IMR-90 (cell line): ENCODE results near the gene COMMD1. TPM values are rescaled to one million over a fixed set of nuclear protein-coding genes. Genes with fewer than 3 reads are reported as not detected.

Source experiments
- ATAC-seq: fragments of 200-7000 bp; cut with Tn5 transposase; 2 replicates; pipeline ENCODE4 v1.9.1; 2020; ENCODE audit warnings: low read depth, mild to moderate bottlenecking, moderate library complexity
- BruUV-seq: library from RNA; stranded (reverse); fragments of 400-500 nt; replicated peaks from 2 replicates; lab custom pipeline; 2021; lab: Mats Ljungman, UMichigan
- CTCF ChIA-PET: fragments of 300-600 bp; formaldehyde crosslinking; extraction: SDS; loops from one replicate; lab custom pipeline; 2021; ENCODE audit warnings: antibody characterized with exemption; lab: Yijun Ruan, JAX
- POLR2A ChIA-PET: fragments of 300-600 bp; sonication (Branson Sonifier 250); formaldehyde crosslinking; loops from one replicate; lab custom pipeline; 2022; ENCODE audit warnings: antibody characterized with exemption; ENCODE audit not compliant: unreplicated experiment; lab: Charles Lee
- DNase-seq: peaks from one replicate; pipeline ENCODE4 v3.0.0; 2013
- H2AFZ ChIP-seq: replicated peaks from 2 replicates; pipeline ENCODE3; 2013; ENCODE audit warnings: low read length, mild to moderate bottlenecking; ENCODE audit not compliant: poor library complexity
- H2AK5ac ChIP-seq: 2 replicates; pipeline ENCODE4 v1.6.1; 2013; ENCODE audit warnings: low read depth, low read length, inconsistent platforms
- H2AK9ac ChIP-seq: replicated peaks from 2 replicates; pipeline ENCODE3; 2013; ENCODE audit warnings: mild to moderate bottlenecking, low read depth, low read length, moderate library complexity; ENCODE audit not compliant: poor library complexity
- H2BK120ac ChIP-seq: 2 replicates; pipeline ENCODE4 v1.6.1; 2013; ENCODE audit warnings: low read depth, low read length, inconsistent platforms
- H2BK15ac ChIP-seq: 3 replicates; pipeline ENCODE4 v1.6.1; 2013; ENCODE audit warnings: low read depth, low read length, inconsistent platforms
- H2BK20ac ChIP-seq: 2 replicates; pipeline ENCODE4 v1.6.1; 2013; ENCODE audit warnings: low read depth, mild to moderate bottlenecking, inconsistent platforms, low read length, moderate library complexity
- H2BK5ac ChIP-seq: 2 replicates; pipeline ENCODE4 v1.6.1; 2013; ENCODE audit warnings: mild to moderate bottlenecking, low read depth, low read length, inconsistent platforms; ENCODE audit not compliant: poor library complexity, severe bottlenecking
- H3K14ac ChIP-seq: replicated peaks from 2 replicates; pipeline ENCODE4 v1.6.1; 2013; ENCODE audit warnings: low read depth, low read length, inconsistent platforms
- H3K18ac ChIP-seq: 2 replicates; pipeline ENCODE4 v1.6.1; 2013; ENCODE audit warnings: low read depth, low read length, control low read depth
- H3K23ac ChIP-seq: 2 replicates; pipeline ENCODE4 v1.6.1; 2013; ENCODE audit warnings: low read depth, low read length, inconsistent platforms
- H3K27ac ChIP-seq: 2 replicates; pipeline ENCODE4 v1.5.1; 2013; ENCODE audit warnings: mild to moderate bottlenecking, control low read depth, low read length; ENCODE audit not compliant: insufficient read depth
- H3K27me3 ChIP-seq: 2 replicates; pipeline ENCODE4 v1.6.1; 2013; ENCODE audit warnings: low read length; ENCODE audit not compliant: control insufficient read depth, insufficient read depth
- H3K36me3 ChIP-seq: 2 replicates; pipeline ENCODE4 v1.6.1; 2013; ENCODE audit warnings: low read length, mixed read lengths; ENCODE audit not compliant: control insufficient read depth, insufficient read depth
- H3K4ac ChIP-seq: 2 replicates; pipeline ENCODE4 v1.6.1; 2013; ENCODE audit warnings: low read depth, low read length, inconsistent platforms
- H3K4me1 ChIP-seq: 2 replicates; pipeline ENCODE4 v1.6.1; 2013; ENCODE audit warnings: low read length, mixed read lengths; ENCODE audit not compliant: control insufficient read depth, insufficient read depth
- H3K4me2 ChIP-seq: 2 replicates; pipeline ENCODE4 v1.6.1; 2013; ENCODE audit warnings: low read depth, mild to moderate bottlenecking, control low read depth, low read length, moderate library complexity
- H3K4me3 ChIP-seq: 2 replicates; pipeline ENCODE4 v1.5.1; 2013; ENCODE audit warnings: low read depth, mild to moderate bottlenecking, control low read depth, low read length, moderate library complexity; ENCODE audit not compliant: insufficient read depth
- H3K56ac ChIP-seq: 2 replicates; pipeline ENCODE4 v1.6.1; 2013; ENCODE audit warnings: low read length, inconsistent platforms; ENCODE audit not compliant: insufficient read depth; ENCODE audit errors: extremely low read depth
- H3K79me1 ChIP-seq, 2 experiments: 2 replicates each; pipeline ENCODE4 v1.6.1; 2013; ENCODE audit warnings: low read length in 2 of 2, inconsistent platforms in 1 of 2, low read depth in 1 of 2
- H3K9ac ChIP-seq: 2 replicates; pipeline ENCODE4 v1.6.1; 2013; ENCODE audit warnings: low read depth, low read length, control low read depth
- H3K9me1 ChIP-seq: 2 replicates; pipeline ENCODE4 v1.6.1; 2013; ENCODE audit warnings: low read length, inconsistent platforms; ENCODE audit not compliant: insufficient read depth
- H3K9me3 ChIP-seq: 2 replicates; pipeline ENCODE4 v1.6.1; 2013; ENCODE audit warnings: low read length; ENCODE audit not compliant: control insufficient read depth, insufficient read depth
- H4K20me1 ChIP-seq: 2 replicates; pipeline ENCODE4 v1.6.1; 2013; ENCODE audit warnings: low read length, inconsistent platforms; ENCODE audit not compliant: insufficient read depth
- H4K5ac ChIP-seq: 2 replicates; pipeline ENCODE4 v1.6.1; 2013; ENCODE audit warnings: mild to moderate bottlenecking, low read depth, low read length, control low read depth
- H4K8ac ChIP-seq, 2 experiments: 2 replicates each; pipeline ENCODE4 v1.6.1; 2013; ENCODE audit warnings: low read depth in 2 of 2, low read length in 2 of 2, control low read depth in 1 of 2, inconsistent platforms in 1 of 2
- H4K91ac ChIP-seq: 2 replicates; pipeline ENCODE4 v1.6.1; 2013; ENCODE audit warnings: low read depth, low read length, inconsistent platforms; ENCODE audit not compliant: insufficient read depth
- CEBPB ChIP-seq: IDR thresholded peaks from 2 replicates; pipeline ENCODE4 v1.6.1; 2012; ENCODE audit warnings: low read depth, low read length, improper control_type of control experiment
- MAZ ChIP-seq: IDR thresholded peaks from 2 replicates; pipeline ENCODE4 v1.6.1; 2012; ENCODE audit warnings: low read depth, mild to moderate bottlenecking, low read length, improper control_type of control experiment, moderate library complexity, borderline replicate concordance
- MXI1 ChIP-seq: IDR thresholded peaks from 2 replicates; pipeline ENCODE4 v1.6.1; 2012; ENCODE audit warnings: low read depth, mild to moderate bottlenecking, low read length, moderate library complexity, borderline replicate concordance
- NFE2L2 ChIP-seq: fragments of 150-350 bp; IDR thresholded peaks from 2 replicates; pipeline ENCODE4 v1.6.1; 2016; ENCODE audit warnings: low read depth, mild to moderate bottlenecking, low read length
- POLR2A ChIP-seq: IDR thresholded peaks from 2 replicates; pipeline ENCODE4 v1.6.1; 2012; ENCODE audit warnings: mild to moderate bottlenecking, low read depth, low read length
- RAD21 ChIP-seq: IDR thresholded peaks from 2 replicates; pipeline ENCODE4 v1.6.1; 2012; ENCODE audit warnings: low read length, improper control_type of control experiment
- RCOR1 ChIP-seq: IDR thresholded peaks from 2 replicates; pipeline ENCODE4 v1.6.1; 2012; ENCODE audit warnings: mild to moderate bottlenecking, low read length, improper control_type of control experiment; ENCODE audit not compliant: insufficient replicate concordance
- SMC3 ChIP-seq: fragments of 150-350 bp; IDR thresholded peaks from 2 replicates; pipeline ENCODE4 v1.6.1; 2016; ENCODE audit warnings: low read depth, mild to moderate bottlenecking, antibody characterized with exemption, low read length, moderate library complexity
- WGBS, 2 experiments: methylation state at CpG; one replicate each; pipeline versions ENCODE4 v1.1.5 to v1.1.7; 2013; ENCODE audit warnings: missing lambda C conversion rate in 2 of 2; ENCODE audit not compliant: insufficient read length in 1 of 2; ENCODE audit errors: extremely low coverage in 2 of 2; 5-methylcytosine and 5-hydroxymethylcytosine counted together
- dilution Hi-C: fragments of 300-500 bp; cut with HindIII; formaldehyde crosslinking; loops from one replicate; pipeline ENCODE4 v1.14.3; 2018; ENCODE audit warnings: low sequenced_read_pairs; ENCODE audit not compliant: unreplicated experiment
- in situ Hi-C: fragments of 300-500 bp; cut with MboI; formaldehyde crosslinking; loops from 3 replicates; pipeline ENCODE4 v1.14.3; 2019; ENCODE audit warnings: low sequenced_read_pairs, inconsistent platforms, mixed read lengths
- intact Hi-C: fragments of 100-400 bp; cut with micrococcal nuclease; formaldehyde crosslinking; loops from 2 replicates; pipeline ENCODE4 v1.10.0; 2022
- polyA plus RNA-seq, 3 experiments: library from polyadenylated mRNA; depleted of rRNA; stranded (reverse); fragments of >200 nt; gene quantifications; 2 replicates each; pipeline ENCODE4 v1.2.3, GENCODE V29; 2012; ENCODE audit warnings: low replicate concordance in 1 of 3
- total RNA-seq: library from RNA; depleted of rRNA; stranded (reverse); fragments of >200 nt; gene quantifications from 2 replicates; pipeline ENCODE4 v1.2.3, GENCODE V29; 2012
- TF ChIP-seq, protein P1 (sequence below): fragments of 150-350 bp; IDR thresholded peaks from 2 replicates; pipeline ENCODE4 v1.6.1; 2016; ENCODE audit warnings: low read depth, mild to moderate bottlenecking, low read length, moderate library complexity, borderline replicate concordance

Gene COMMD1
- total and polyA plus RNA-seq, 2 of the 4 experiments (the other 2 are of a cell fraction): 42.8 to 60.4 TPM

DNA sequence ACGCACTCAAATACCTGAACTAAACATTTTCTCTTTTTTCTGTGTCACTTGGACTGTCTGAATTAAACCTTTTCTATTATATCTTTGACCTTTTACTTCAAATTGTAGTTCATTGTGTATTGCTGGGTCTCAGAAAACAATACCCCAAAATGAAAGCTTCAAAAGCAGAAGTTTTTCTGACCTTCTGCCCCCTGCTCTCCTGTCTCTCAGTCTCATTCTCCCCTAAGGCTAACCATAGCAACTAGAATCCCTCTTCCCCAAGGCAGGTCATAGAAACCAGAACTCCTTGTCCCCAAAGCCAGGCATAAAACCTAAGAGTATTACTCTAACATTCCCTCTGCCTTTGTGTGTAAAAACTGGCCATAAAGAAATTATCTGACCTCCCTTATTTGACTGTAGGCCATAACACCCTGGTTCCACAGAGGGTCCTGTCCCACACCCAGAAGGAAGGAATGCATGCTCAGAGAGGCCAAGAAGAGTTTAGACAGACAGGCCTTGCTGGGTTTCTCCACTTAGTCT lies 197.0 kb downstream of the COMMD1 start:
- Histone ChIP-seq H3K4me2 (no peak overlapping the region), H3K9ac (no peak overlapping the region), H3K9me3 (no peaks in the 10 kb centered on the region), H3K4ac (no peak overlapping the region), H4K5ac (no peak overlapping the region), H2BK120ac (no peak overlapping the region), H2AFZ (no peak overlapping the region), H4K8ac (no peak overlapping the region), H3K79me1 (no peaks in the 10 kb centered on the region), H3K4me3 (no peak overlapping the region), H2BK20ac (no peak overlapping the region), H3K27ac (no peak overlapping the region), H3K18ac (no peak overlapping the region), H3K4me1 (no peaks in the 10 kb centered on the region), H3K27me3 (no peaks in the 10 kb centered on the region), H3K14ac (no peak overlapping the region), H2BK15ac (no peak overlapping the region), H2AK9ac (no peak overlapping the region), H3K56ac (no peak overlapping the region), H3K9me1 (no peaks in the 10 kb centered on the region), H3K36me3 (no peaks in the 10 kb centered on the region), H2AK5ac (no peak overlapping the region), H4K20me1 (no peaks in the 10 kb centered on the region), H4K91ac (no peak overlapping the region), H2BK5ac (no peak overlapping the region), H3K23ac (no peak overlapping the region)
- POLR2A ChIA-PET: no interaction called here
- no peak for ATAC-seq
- BruUV-seq: no TSS peak
- in situ Hi-C loops: no loop called here
- CTCF ChIA-PET: no interaction called here
- intact Hi-C loops: no loop called here
- WGBS, 2 experiments: no CpG with 5 or more reads among the region's 1 CpG
- no peak for DNase-seq
- TF ChIP-seq MAZ: no peak
- no peak for TF ChIP-seq NFE2L2
- TF ChIP-seq CEBPB: no peak
- TF ChIP-seq, protein P1, sequence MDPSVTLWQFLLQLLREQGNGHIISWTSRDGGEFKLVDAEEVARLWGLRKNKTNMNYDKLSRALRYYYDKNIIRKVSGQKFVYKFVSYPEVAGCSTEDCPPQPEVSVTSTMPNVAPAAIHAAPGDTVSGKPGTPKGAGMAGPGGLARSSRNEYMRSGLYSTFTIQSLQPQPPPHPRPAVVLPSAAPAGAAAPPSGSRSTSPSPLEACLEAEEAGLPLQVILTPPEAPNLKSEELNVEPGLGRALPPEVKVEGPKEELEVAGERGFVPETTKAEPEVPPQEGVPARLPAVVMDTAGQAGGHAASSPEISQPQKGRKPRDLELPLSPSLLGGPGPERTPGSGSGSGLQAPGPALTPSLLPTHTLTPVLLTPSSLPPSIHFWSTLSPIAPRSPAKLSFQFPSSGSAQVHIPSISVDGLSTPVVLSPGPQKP: no peak
- TF ChIP-seq RAD21: no peak
- no peak for TF ChIP-seq SMC3
- TF ChIP-seq MXI1: no peak
- TF ChIP-seq POLR2A: no peak
- TF ChIP-seq RCOR1: no peak
- dilution Hi-C loops: no loop called here
